Uterus (tissue), 4 donors: ENCODE measurements around the gene PPFIA4. TPM values are rescaled to one million over a fixed set of nuclear protein-coding genes. Genes with fewer than 3 reads are reported as not detected.
"Not testable (repeated sequence)": the region's sequence is repeated elsewhere in the genome, so short reads cannot be mapped to it uniquely, and the experiment has no call there.

Experiments
- DNase-seq, 2 donors: peaks; one replicate each; pipeline ENCODE4 v3.0.0-alpha.2; 2019 to 2020
- H3K27ac ChIP-seq, 2 donors: fragments of 200-600 bp; sonication (generic); 1 replicate in 1 of 2; 2 replicates in 1 of 2; pipeline ENCODE4 v1.5.1; 2016 to 2018
- H3K27me3 ChIP-seq, 2 donors: fragments of 200-600 bp; sonication (generic); one replicate each; pipeline ENCODE4 v1.5.1; 2018 to 2019; ENCODE audit warnings: control low read depth in 1 of 2
- H3K36me3 ChIP-seq, 2 donors: fragments of 200-600 bp; sonication (generic); one replicate each; pipeline ENCODE4 v1.5.1; 2019; ENCODE audit warnings: control low read depth in 1 of 2
- H3K4me1 ChIP-seq, 2 donors: fragments of 200-600 bp; sonication (generic); one replicate each; pipeline ENCODE4 v1.5.1; 2018 to 2019; ENCODE audit warnings: control low read depth in 1 of 2
- H3K4me3 ChIP-seq, 2 donors: fragments of 200-600 bp; sonication (generic); 1 replicate in 1 of 2; 2 replicates in 1 of 2; pipeline ENCODE4 v1.5.1; 2018 to 2019; ENCODE audit warnings: mild to moderate bottlenecking in 1 of 2
- H3K9me3 ChIP-seq, 2 donors: fragments of 200-600 bp; sonication (generic); one replicate each; pipeline ENCODE4 v1.5.1; 2019; ENCODE audit warnings: control low read depth in 1 of 2
- POLR2A ChIP-seq, 2 donors: fragments of 450-650 bp; IDR thresholded peaks; one replicate each; pipeline ENCODE4 v1.6.1; 2016; ENCODE audit warnings: antibody characterized with exemption in 2 of 2, mild to moderate bottlenecking in 1 of 2, moderate library complexity in 1 of 2
- intact Hi-C: fragments of 100-400 bp; cut with DNase I; formaldehyde crosslinking; loops from one replicate; pipeline ENCODE4 v1.15.1; 2023; ENCODE audit warnings: low total_unique reads
- total RNA-seq, 4 donors: library from RNA; depleted of rRNA in 3 of 4; stranded (reverse); fragments of >200 nt in 3 of 4; gene quantifications; one replicate each; pipeline versions ENCODE4 v1.1.0 to v1.2.4, GENCODE V29; 2014 to 2023
- TF ChIP-seq, protein P1 (sequence below), 4 experiments: fragments of 200-600 bp in 2 of 4; fragments of 450-650 bp in 2 of 4; sonication (generic) in 2 of 4; IDR thresholded peaks; one replicate each; pipeline ENCODE4 v1.5.1; 2016 to 2019; ENCODE audit warnings: antibody characterized with exemption in 4 of 4, mild to moderate bottlenecking in 2 of 4, moderate library complexity in 1 of 4
- donor health status: DM: yes; HTN: yes; CAD: no.

PPFIA4 gene
- total RNA-seq: 1 to 10 TPM in 2 of 4 donors, under 1 TPM in 1, not detected in 1; 0.26 to 7.6 (median 6.5) TPM

DNA sequence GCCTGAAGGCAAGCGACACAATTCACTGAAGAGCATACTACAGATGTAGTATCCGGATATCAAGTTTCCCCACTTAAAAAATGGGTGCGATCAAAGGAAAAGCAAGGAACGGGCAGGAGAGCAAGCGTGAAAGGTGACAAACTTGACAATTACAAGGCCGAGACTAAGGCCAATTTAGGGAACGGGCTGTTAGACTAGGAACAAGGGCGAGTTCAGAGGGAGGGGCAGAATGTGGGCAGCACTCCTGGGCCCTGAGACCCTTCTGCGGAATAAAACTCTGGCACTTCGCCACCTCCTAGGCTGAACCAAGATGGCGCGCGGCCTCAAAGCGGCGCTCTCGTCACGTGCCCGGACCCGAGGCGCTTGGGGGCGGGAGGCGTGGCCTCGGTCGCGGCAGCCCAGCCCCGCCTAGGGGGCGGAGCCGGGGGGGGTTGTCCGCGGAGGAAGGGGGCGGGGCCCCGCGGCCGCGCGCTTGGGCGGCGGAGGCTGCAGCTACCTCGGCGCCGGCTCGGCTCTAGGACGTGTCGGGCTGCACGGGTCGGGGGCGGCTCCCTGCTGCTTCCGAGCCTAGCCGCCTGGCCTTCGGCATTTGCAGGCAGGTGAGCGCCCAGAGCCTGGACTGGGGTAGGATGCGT, at the start of gene PPFIA4:
Gene PPFIA4, plus strand, starts transcription at position 461 of the 635 bp plus-strand sequence. CDS start 12,518 bp downstream, outside the sequence.
- Histone ChIP-seq H3K4me1 (no peaks in the 10 kb centered on the region), H3K9me3 (no peaks in the 10 kb centered on the region), H3K27ac (peak within 1 kb of the TSS; percentile 44 to 60), H3K27me3 (no peaks in the 10 kb centered on the region), H3K4me3 (peak within 1 kb of the TSS; percentile 37 to 42), H3K36me3 (peaks cover 0 to 2% of the 10 kb centered on the region in 2 donors)
- TF ChIP-seq, protein P1, sequence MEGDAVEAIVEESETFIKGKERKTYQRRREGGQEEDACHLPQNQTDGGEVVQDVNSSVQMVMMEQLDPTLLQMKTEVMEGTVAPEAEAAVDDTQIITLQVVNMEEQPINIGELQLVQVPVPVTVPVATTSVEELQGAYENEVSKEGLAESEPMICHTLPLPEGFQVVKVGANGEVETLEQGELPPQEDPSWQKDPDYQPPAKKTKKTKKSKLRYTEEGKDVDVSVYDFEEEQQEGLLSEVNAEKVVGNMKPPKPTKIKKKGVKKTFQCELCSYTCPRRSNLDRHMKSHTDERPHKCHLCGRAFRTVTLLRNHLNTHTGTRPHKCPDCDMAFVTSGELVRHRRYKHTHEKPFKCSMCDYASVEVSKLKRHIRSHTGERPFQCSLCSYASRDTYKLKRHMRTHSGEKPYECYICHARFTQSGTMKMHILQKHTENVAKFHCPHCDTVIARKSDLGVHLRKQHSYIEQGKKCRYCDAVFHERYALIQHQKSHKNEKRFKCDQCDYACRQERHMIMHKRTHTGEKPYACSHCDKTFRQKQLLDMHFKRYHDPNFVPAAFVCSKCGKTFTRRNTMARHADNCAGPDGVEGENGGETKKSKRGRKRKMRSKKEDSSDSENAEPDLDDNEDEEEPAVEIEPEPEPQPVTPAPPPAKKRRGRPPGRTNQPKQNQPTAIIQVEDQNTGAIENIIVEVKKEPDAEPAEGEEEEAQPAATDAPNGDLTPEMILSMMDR (IDR thresholded peaks at IDR 0.05): no peak
- TF ChIP-seq POLR2A (IDR thresholded peaks at IDR 0.05): peak in 1 of 2 donors; percentile 34
- peak; percentile 73 to 85 for DNase-seq
- intact Hi-C loops: no loop called here

DNA sequence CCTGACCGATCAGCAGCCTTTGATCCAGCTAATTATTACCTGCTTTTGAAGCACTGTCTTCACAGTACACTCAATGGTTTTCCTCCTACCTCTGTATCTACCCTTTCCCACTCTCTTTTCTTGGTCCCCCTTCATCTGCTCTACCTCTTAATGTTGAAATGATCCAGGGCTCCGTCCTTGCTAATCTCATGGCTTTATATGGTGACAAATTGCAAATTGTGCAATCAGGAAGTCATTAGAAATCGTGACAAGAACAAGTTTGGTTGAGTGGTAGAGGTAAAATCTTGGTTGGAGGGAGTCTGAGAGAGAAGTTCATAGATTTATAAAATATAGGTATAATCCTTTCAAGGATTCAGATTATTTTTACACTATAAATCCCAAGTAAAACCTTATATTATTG, 49.7 kb upstream of the PPFIA4 start:
- TF ChIP-seq, protein P1 (IDR thresholded peaks at IDR 0.05): no peak
- TF ChIP-seq POLR2A (IDR thresholded peaks at IDR 0.05): no peak
- no peaks in the 10 kb centered on the region for H3K9me3 ChIP-seq
- no peak overlapping the region for H3K27ac ChIP-seq
- H3K27me3 ChIP-seq: peaks cover 0 to 9% of the 10 kb centered on the region in 2 donors
- H3K36me3 ChIP-seq: no peaks in the 10 kb centered on the region
- H3K4me3 ChIP-seq: no peak overlapping the region
- no peak for DNase-seq
- intact Hi-C loops: no loop called here
- H3K4me1 ChIP-seq: no peaks in the 10 kb centered on the region

DNA sequence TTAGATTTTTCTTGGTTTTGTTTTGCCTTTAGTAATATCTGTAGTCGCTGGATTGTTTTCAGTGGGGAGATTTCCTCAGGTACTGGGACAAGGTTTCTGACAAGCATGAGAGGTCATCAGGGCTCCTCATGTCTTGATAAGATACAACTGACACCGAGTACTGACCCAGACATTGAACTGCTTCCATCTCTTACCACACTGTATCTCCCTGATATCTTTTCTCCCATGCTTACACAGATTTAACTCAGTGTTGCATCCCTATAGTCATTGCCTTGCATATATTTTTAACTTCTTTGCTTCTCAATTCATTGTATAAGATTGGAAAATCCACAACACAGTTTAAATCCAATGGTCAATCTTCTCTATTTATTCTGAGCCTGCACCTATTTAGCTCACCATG, 46.8 kb upstream of the PPFIA4 start:
- Histone ChIP-seq H3K4me3 (no peak overlapping the region), H3K27ac (no peak overlapping the region), H3K36me3 (no peaks in the 10 kb centered on the region), H3K27me3 (peaks cover 0 to 9% of the 10 kb centered on the region in 2 donors), H3K4me1 (no peaks in the 10 kb centered on the region), H3K9me3 (no peaks in the 10 kb centered on the region)
- no peak for DNase-seq
- no peak for TF ChIP-seq POLR2A (IDR thresholded peaks at IDR 0.05)
- TF ChIP-seq, protein P1 (IDR thresholded peaks at IDR 0.05): no peak
- intact Hi-C loops: no loop called here

DNA sequence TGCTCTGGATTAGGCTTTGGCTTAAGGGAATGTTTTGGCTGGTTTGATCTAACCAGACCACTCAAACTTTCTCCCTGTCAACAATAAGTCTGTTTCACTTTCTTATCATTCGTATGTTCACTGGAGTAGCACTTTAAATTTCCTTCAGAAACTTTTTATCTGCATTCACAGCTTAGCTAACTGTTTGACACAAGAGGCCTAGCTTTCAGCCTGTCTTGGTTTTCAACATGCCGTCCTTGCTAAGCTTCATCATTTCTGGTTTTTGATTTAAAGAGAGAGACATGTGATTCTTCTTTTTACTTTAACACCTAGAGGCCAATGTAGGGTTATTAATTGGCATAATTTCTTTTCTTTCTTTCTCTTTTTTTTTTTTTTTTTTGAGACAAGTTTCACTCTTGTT, 44.4 kb upstream of the PPFIA4 start:
- Histone ChIP-seq H3K9me3 (no peaks in the 10 kb centered on the region), H3K27ac (no peak overlapping the region), H3K36me3 (no peaks in the 10 kb centered on the region), H3K27me3 (peaks cover 0 to 9% of the 10 kb centered on the region in 2 donors), H3K4me1 (no peaks in the 10 kb centered on the region), H3K4me3 (no peak overlapping the region)
- intact Hi-C loops: no loop called here
- no peak for DNase-seq
- TF ChIP-seq, protein P1 (IDR thresholded peaks at IDR 0.05): no peak
- TF ChIP-seq POLR2A (IDR thresholded peaks at IDR 0.05): no peak

DNA sequence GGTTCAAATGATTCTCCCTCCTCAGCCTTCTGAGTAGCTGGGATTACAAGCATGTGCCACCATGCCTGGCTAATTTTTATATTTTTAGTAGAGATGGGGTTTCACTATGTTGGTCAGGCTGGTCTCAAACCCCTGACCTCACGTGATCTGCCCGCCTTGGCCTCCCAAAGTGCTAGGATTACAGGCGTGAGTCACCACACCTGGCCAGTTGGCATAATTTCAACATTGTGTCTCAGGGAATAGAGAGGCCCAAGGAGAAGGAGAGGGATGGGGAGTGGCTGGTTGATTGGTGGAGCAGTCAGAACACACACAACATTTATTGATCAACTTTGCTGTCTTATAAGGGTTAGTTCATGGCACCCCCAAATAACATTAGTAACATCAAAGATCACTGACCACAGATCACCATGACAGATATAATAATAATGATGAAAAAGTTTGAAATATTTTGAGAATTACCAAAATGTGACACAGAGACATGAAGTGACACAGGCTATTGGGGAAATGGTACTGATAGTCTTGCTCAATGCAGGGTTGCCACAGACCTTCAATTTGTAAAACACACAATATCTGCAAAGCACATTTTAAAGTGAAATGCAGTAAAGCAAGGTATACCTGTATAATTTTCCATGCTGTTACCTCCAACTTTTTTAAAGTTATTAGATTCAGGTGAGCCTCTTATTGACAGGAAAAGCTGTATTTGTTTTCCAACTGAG, 43.4 kb upstream of the PPFIA4 start:
- intact Hi-C loops: no loop called here
- Histone ChIP-seq H3K27me3 (peaks cover 0 to 9% of the 10 kb centered on the region in 2 donors), H3K36me3 (no peaks in the 10 kb centered on the region), H3K9me3 (no peaks in the 10 kb centered on the region), H3K4me1 (no peaks in the 10 kb centered on the region), H3K4me3 (no peak overlapping the region), H3K27ac (no peak overlapping the region)
- TF ChIP-seq, protein P1 (IDR thresholded peaks at IDR 0.05): no peak
- TF ChIP-seq POLR2A (IDR thresholded peaks at IDR 0.05): no peak
- no peak for DNase-seq

DNA sequence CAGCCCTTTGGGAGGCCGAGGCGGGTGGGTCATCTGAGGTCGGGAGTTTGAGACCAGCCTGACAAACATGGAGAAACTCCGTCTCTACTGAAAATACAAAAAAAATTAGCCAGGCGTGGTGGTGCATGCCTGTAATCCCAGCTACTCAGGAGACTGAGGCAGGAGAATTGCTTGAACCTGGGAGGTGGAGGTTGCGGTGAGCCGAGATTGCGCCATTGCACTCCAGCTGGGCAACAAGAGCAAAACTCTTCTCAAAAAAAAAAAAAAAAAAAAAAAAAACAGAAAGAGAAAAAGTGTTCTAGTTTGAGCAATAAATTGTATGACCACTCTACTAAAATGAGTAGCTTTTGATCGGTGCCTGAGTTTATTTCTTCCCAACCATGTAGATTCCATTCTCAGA, 40.2 kb upstream of the PPFIA4 start:
- intact Hi-C loops, H3K27ac ChIP-seq: not testable (repeated sequence)

More for the DNA sequence above, 40.2 kb upstream of the PPFIA4 start:
- not testable (repeated sequence) for H3K4me1 ChIP-seq, H3K36me3 ChIP-seq, H3K9me3 ChIP-seq, DNase-seq, H3K4me3 ChIP-seq, H3K27me3 ChIP-seq
